Osteoblast (primary cell): ENCODE measurements around the gene PNPLA8. TPM values are rescaled to one million over a fixed set of nuclear protein-coding genes. Genes with fewer than 3 reads are reported as not detected.

ENCODE experiments used
- DNase-seq: peaks from one replicate; pipeline ENCODE4 v3.0.0; 2011; ENCODE audit warnings: low spot score, mixed read lengths; ENCODE audit not compliant: insufficient read length; ENCODE audit errors: missing footprints
- H2AFZ ChIP-seq: 2 replicates; pipeline ENCODE4 v1.6.0; 2011; ENCODE audit warnings: mild to moderate bottlenecking, low read length
- H3K27ac ChIP-seq: 2 replicates; pipeline ENCODE4 v1.5.1; 2011; ENCODE audit warnings: mild to moderate bottlenecking, low read depth, low read length, moderate library complexity
- H3K27me3 ChIP-seq: 2 replicates; pipeline ENCODE4 v1.6.0; 2012; ENCODE audit warnings: mild to moderate bottlenecking, control low read depth, inconsistent platforms, low read length, moderate library complexity; ENCODE audit not compliant: insufficient read depth
- H3K36me3 ChIP-seq: 2 replicates; pipeline ENCODE4 v1.5.1; 2011; ENCODE audit warnings: mild to moderate bottlenecking, low read length, control low read depth, moderate library complexity; ENCODE audit not compliant: insufficient read depth
- H3K4me1 ChIP-seq: 2 replicates; pipeline ENCODE4 v1.5.1; 2011; ENCODE audit warnings: mild to moderate bottlenecking, low read length, control low read depth, moderate library complexity; ENCODE audit not compliant: insufficient read depth
- H3K4me2 ChIP-seq: 2 replicates; pipeline ENCODE4 v1.6.0; 2011; ENCODE audit warnings: mild to moderate bottlenecking, low read length; ENCODE audit not compliant: insufficient read depth
- H3K4me3 ChIP-seq: fragments of 200-600 bp; sonication (generic); 3 replicates; pipeline ENCODE4 v1.5.1; 2012; ENCODE audit warnings: mild to moderate bottlenecking, low read length, inconsistent platforms; ENCODE audit not compliant: insufficient read depth
- H3K79me2 ChIP-seq: 2 replicates; pipeline ENCODE4 v1.6.0; 2012; ENCODE audit warnings: mild to moderate bottlenecking, low read length, control low read depth, inconsistent platforms; ENCODE audit not compliant: insufficient read depth
- H3K9me3 ChIP-seq: 2 replicates; pipeline ENCODE4 v1.5.1; 2011; ENCODE audit warnings: low read depth, low read length, control low read depth
- H4K20me1 ChIP-seq: 2 replicates; pipeline ENCODE4 v1.6.0; 2012; ENCODE audit warnings: mild to moderate bottlenecking, low read length, control low read depth; ENCODE audit not compliant: insufficient read depth
- total RNA-seq: library from RNA; depleted of rRNA; stranded (reverse); fragments of >200 nt; gene quantifications from 2 replicates; pipeline ENCODE4 v1.2.3, GENCODE V29; 2012
- TF ChIP-seq, protein P1 (sequence below): IDR thresholded peaks from 2 replicates; pipeline ENCODE4 v1.5.1; 2011; ENCODE audit warnings: mild to moderate bottlenecking, low read depth, low read length, moderate library complexity; ENCODE audit errors: extremely low read depth

PNPLA8 gene, protein sequence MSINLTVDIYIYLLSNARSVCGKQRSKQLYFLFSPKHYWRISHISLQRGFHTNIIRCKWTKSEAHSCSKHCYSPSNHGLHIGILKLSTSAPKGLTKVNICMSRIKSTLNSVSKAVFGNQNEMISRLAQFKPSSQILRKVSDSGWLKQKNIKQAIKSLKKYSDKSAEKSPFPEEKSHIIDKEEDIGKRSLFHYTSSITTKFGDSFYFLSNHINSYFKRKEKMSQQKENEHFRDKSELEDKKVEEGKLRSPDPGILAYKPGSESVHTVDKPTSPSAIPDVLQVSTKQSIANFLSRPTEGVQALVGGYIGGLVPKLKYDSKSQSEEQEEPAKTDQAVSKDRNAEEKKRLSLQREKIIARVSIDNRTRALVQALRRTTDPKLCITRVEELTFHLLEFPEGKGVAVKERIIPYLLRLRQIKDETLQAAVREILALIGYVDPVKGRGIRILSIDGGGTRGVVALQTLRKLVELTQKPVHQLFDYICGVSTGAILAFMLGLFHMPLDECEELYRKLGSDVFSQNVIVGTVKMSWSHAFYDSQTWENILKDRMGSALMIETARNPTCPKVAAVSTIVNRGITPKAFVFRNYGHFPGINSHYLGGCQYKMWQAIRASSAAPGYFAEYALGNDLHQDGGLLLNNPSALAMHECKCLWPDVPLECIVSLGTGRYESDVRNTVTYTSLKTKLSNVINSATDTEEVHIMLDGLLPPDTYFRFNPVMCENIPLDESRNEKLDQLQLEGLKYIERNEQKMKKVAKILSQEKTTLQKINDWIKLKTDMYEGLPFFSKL
- total RNA-seq, result 36.2 and 37.6 TPM in 2 replicates

DNA sequence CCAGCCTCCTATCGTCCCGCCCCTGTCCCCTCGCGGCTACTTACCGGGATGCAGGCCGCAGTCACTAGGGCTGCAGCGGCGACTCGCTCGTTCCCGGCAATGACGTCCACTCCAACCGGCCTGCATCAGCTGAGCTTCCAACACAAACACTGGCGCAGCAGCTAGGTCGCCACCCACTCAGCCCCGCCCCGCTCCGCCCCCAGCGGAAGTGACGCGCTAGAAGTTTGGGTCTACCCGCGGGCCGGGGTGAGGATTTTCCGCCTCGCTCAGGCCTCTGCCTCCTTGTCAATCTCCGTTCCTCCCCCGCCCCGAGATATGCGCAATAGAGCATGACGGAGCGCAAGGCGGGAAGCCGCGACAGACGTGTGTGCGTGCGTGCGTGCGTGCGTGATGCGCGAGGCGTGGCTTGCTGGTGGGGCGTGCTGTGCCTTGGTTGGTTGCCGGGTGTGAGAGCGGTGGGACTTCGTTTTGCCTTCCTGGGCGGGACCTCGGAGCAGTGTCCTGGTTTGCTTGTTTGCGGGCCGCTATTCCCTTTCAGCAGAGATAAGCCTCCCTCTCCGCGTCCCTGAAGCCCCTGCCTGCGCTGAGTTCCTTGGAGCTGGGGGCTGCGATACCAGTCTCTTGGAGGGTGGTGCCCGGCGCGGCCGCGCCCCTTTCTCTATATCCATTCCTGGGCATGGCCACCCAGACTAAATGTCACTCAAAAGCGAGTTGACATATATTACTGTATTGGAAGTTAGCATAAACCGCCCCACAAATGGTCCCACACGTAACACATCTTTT lies at the start of gene PNPLA8:
TSS of gene PNPLA8 (minus strand) at position 151 of the 783 bp plus-strand sequence. CDS start 10,644 bp downstream, outside the sequence.
- peak within 1 kb of the TSS; percentile 93 for H3K4me2 ChIP-seq
- H4K20me1 ChIP-seq, result peaks cover 2% of the 10 kb centered on the region
- H3K79me2 ChIP-seq, result peaks cover 37% of the 10 kb centered on the region
- H3K36me3 ChIP-seq, result no peaks in the 10 kb centered on the region
- peak within 1 kb of the TSS; percentile 99 for H3K27ac ChIP-seq
- peaks cover 13% of the 10 kb centered on the region for H3K4me1 ChIP-seq
- peak within 1 kb of the TSS; percentile 96 for H2AFZ ChIP-seq
- no peaks in the 10 kb centered on the region for H3K9me3 ChIP-seq
- TF ChIP-seq, protein P1, sequence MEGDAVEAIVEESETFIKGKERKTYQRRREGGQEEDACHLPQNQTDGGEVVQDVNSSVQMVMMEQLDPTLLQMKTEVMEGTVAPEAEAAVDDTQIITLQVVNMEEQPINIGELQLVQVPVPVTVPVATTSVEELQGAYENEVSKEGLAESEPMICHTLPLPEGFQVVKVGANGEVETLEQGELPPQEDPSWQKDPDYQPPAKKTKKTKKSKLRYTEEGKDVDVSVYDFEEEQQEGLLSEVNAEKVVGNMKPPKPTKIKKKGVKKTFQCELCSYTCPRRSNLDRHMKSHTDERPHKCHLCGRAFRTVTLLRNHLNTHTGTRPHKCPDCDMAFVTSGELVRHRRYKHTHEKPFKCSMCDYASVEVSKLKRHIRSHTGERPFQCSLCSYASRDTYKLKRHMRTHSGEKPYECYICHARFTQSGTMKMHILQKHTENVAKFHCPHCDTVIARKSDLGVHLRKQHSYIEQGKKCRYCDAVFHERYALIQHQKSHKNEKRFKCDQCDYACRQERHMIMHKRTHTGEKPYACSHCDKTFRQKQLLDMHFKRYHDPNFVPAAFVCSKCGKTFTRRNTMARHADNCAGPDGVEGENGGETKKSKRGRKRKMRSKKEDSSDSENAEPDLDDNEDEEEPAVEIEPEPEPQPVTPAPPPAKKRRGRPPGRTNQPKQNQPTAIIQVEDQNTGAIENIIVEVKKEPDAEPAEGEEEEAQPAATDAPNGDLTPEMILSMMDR, result no peak
- H3K27me3 ChIP-seq, result no peaks in the 10 kb centered on the region
- DNase-seq, result peak; percentile 96
- H3K4me3 ChIP-seq, result peak within 1 kb of the TSS; percentile 86

GRCh38 chr7:108575156-108575555 lies 49.2 kb upstream of the PNPLA8 start:
- Histone ChIP-seq H3K27ac (no peak overlapping the region), H3K36me3 (no peaks in the 10 kb centered on the region), H3K79me2 (peaks cover 17% of the 10 kb centered on the region), H3K9me3 (no peaks in the 10 kb centered on the region), H3K4me1 (peaks cover 12% of the 10 kb centered on the region), H3K27me3 (no peaks in the 10 kb centered on the region), H3K4me2 (no peak overlapping the region), H3K4me3 (no peak overlapping the region), H2AFZ (no peak overlapping the region), H4K20me1 (no peaks in the 10 kb centered on the region)
- TF ChIP-seq, protein P1, result no peak
- DNase-seq, result no peak

DNA sequence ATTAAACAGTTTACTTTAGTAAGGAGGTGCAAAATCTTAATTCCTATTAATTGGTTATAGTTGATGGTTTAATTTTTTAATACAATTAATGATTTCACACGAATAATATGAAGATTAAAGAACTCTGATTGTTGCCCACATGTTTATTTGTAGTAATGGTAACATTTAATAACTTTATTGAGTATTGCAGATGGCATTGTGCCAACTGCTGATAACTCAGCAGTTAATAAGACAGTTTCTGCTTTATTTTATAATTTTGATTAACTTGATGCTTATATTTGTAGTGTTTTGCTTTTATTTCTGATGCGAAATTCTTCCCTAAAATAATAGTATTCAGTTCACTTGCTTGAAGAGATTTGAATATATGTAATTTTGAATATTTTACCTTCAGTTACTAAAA lies 46.5 kb upstream of the PNPLA8 start:
- Histone ChIP-seq H3K4me1 (peaks cover 25% of the 10 kb centered on the region), H3K9me3 (no peaks in the 10 kb centered on the region), H3K79me2 (peaks cover 40% of the 10 kb centered on the region), H2AFZ (no peak overlapping the region), H3K36me3 (no peaks in the 10 kb centered on the region), H3K4me3 (no peak overlapping the region), H4K20me1 (no peaks in the 10 kb centered on the region), H3K27ac (no peak overlapping the region), H3K4me2 (no peak overlapping the region), H3K27me3 (no peaks in the 10 kb centered on the region)
- DNase-seq, result no peak
- TF ChIP-seq, protein P1, result no peak
